ENCODE results near the gene CA10.

Gene CA10

DNA sequence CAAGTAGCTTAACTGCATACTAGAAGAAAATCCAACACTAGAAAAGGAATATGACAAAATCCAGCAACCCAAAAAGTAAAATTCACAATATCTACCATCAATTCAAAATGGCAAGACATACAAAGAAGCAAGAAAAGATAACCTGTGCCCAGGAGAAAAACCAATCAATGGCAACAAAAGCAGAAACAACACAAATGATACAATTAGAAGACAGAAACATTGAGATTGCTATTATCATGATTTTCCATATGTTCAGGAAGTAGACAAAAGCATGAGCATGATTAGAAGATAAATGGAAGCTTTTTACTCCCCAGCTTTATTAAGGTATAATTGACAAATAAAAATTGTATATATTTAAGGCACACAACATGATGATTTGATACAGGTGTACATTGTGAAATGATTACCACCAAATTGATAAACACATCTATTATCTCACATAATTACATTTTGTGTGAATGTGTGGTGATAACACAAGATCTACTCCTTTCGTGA lies 117.3 kb downstream of the CA10 start:
- DNase-seq = no peak

DNA sequence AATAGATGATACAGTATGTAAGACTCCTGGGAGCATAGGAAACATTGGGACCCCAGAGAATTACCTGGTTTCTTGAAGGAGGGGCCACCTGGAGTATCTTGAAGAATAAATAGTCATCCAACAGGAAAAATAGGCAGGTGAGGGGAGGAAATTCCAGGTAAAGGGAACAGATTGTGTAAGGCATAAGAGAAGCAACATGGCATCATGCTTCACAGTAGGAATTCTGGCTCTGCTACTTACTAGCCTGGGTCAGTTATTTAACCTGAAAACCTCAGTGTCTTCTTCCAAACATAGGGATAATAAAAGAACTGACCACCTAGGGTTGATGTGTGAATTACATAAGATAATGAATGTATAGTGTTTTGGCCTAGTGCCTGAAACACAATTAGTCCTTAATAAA lies 122.1 kb downstream of the CA10 start:
- DNase-seq = no peak

GRCh38 chr17:52035336-52035915 lies 123.1 kb downstream of the CA10 start:
- DNase-seq = no peak

GRCh38 chr17:52032454-52032853 lies 126.1 kb downstream of the CA10 start:
- no peak for DNase-seq

DNA sequence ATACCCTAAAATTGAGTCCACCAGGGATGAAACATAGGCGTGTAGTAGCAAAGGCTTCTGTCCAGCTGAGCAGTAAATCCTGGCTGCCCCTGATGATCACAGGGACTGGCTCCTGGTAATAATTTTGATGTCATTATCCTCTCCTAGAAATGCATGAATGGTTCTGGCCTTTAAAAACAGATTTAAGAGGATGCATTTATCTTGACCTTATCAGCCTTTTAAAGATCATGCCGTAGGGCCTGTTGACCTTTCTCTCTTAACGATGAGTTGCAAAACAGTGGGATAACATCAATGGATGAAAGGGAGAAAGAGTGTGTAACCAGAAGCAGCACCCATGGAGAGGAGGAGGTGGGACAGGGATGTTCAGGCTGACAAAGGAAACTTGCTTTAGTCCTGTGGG lies 128.5 kb downstream of the CA10 start:
- no peak for DNase-seq

GRCh38 chr17:52027620-52028295 lies 130.8 kb downstream of the CA10 start:
- no peak for DNase-seq

DNA sequence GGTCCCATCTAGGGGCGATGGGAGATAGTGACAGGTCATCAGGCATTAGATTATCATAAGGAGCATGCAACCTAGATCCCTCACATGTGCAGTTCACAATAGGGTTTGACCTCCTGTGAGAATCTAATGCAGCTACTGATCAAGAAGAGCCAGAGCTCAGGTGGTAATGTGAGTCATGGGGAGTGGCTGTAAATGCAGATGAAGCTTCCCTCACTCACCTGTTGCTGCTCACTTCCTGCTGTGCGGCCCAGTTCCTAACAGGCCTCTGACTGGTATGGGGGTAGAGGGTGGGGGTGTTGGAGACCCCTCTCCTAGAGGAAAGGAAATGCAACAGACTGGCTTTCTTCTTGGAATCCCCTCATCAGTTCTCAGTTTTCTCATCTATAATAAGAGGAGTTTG lies 131.4 kb downstream of the CA10 start:
- no peak for DNase-seq

- DNase-seq = no peak
Observed at GRCh38 chr17:52026075-52026474, 132.4 kb downstream of the CA10 start.

GRCh38 chr17:52025236-52025635 lies 133.3 kb downstream of the CA10 start:
- DNase-seq = no peak

DNA sequence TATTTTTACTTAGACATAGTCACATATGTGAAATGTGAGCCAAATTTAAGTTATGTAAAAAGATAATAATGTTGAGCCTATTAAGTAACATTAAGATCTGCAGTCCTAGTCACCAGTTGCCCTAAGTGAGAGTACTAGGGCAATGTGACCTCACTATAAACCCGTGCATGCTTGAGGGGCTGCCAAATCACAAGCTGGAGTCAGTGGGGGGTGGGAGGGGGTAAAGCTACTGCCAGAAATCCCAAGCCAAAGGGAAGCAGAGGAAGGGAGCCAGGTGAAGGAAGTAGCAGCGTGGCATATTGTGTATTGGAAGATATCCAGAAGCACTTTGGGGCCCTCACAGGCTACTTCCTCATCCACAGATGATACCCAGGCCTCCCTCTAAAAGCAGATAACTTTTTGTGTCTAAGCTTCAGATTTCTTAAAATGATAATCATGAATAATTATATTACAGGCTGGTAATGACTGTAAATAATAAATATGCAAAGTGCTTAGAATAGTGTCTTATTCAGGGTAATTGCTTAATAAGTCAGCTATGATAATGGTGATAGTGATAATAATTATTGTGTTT lies 134.1 kb downstream of the CA10 start:
- no peak for DNase-seq

- DNase-seq = no peak
Observed at GRCh38 chr17:52011064-52011463, 147.4 kb downstream of the CA10 start.

DNA sequence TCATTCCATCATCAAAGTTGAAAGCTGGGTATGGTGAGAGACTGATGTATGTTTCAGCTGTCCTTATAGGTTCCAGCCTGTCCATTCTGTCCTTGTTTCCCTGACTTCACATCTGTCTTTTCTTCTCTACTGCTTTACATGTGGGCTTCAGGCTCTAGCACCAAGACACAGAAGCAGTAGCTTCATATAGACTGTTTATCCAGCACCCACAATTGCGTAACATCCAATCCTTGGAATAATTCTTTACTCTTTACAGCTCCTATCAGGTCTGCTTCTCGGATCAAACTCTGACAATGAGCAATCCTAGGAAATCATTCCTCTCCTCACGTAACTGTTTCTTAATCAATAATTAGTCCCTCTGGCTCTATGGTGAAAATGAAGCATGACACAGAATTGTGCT lies 158.9 kb downstream of the CA10 start:
- DNase-seq = no peak

DNA sequence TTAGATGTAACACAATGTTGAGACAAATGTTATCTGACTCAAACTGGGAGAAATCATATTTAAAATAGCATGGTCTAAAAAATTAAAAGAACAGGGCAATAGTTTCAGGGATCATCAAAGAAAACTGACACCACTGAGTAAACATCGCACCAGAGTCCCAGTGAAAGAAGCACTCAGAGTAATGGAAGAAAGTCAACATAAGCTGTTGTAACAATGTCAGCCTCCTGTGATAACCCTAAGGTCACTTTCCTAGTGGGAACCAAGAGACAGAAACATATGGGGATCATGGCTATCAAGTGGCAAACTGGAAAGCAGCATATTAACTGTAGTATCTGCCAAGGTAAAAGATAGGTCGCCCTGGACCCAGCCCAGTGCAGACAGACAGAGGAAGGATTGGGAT lies 160.8 kb downstream of the CA10 start:
- DNase-seq = no peak

GRCh38 chr17:51995797-51996403 lies 162.6 kb downstream of the CA10 start:
- no peak for DNase-seq

DNA sequence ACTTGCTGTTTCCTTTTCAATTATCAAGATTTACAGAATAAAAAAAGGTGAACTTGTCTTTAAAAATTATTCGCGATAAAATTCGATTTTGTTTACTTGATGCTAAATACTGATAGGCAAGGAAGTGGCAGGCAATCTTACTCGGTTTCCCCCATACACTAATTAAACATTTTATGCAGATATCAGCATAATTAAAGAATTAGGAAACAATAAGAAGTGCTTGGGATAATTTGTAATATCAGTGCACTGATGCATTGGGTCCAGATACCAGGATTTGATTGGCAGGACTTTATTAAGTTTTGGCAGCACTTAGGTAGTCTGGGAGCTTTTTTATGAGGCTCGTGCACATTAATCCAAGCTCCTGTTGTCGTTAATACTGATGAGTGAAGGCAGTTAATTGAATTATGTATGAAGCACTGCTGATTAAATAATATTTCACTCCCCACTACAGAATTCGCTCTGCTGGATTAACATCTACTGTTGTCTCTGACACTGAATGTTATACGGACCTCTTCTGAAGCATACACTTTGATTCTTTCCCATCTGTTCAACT lies 165.6 kb downstream of the CA10 start:
- no peak for DNase-seq

DNA sequence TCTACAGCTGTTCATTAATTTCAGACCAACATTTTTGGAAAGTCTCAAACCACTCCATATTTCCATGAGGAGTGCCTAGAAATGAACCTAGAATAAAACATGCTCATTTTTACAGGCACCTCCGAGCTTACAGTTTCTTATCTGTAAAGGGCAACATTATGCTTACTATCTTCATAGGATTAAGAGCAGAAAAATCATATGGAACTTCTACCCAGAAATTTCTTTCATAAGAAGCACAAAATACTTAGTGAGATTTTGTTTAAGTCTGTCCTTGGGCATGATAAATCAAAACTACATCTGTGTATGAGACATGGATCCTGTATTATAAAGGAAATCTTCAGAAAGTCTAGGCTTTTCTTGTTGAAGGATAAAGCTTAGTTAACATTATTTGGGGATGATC lies 187.4 kb downstream of the CA10 start:
- no peak for DNase-seq

- no peak for DNase-seq
Observed at GRCh38 chr17:51961689-51962088, 196.8 kb downstream of the CA10 start.

DNA sequence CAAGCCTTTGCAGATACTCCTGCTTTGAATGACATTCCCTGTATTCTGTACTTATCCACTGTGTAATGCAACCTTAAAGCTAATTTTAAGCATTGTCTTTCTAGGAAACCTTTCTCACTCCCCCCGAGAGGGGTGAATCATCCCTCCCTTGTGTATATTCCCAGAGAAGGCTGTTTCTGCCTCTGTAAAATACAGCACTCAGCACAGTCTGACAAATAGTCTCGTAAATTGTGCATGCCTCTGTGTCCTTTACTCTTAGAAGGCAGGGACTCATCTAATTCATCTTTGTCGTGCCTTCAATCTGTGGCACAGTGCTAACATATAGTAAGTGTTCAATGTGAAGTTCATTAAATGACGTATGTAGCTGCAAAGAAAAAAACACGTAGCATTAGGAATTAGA lies 200.7 kb downstream of the CA10 start:
- no peak for DNase-seq

GRCh38 chr17:51955245-51955644 lies 203.3 kb downstream of the CA10 start:
- no peak for DNase-seq

- DNase-seq = no peak
Observed at GRCh38 chr17:51954232-51954765, 204.2 kb downstream of the CA10 start.

GRCh38 chr17:51951741-51952140 lies 206.8 kb downstream of the CA10 start:
- no peak for DNase-seq

GRCh38 chr17:51948128-51948527 lies 210.4 kb downstream of the CA10 start:
- DNase-seq = no peak

DNA sequence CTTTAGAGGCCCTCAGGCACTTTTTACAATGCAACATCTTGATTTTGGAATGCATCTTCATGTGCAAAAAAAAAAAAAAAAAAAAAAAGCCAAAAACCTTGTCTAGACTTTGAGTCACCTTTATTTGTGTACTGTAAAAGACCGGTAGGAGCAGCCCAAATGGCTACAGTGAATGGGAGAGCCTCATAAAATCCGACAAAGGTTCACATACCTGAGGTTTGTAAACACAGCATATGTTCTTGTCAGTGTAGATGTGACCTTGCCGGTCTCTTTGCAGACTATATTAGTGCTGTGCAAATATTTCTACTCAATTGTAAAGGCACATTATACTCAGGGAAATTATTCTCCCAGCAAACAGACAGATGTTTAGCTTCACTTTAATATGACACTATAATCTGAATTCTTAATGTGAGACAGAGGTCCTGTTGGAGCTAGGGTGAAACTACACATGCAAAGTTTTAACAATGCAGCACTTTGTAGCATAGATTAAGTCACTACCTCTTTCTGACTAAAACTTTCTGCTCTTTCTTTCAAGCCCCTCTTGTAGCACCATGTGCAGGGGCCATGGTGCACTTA lies 211.3 kb downstream of the CA10 start:
- DNase-seq = no peak

Data from left hindlimb (tissue), 1 donor.